Nucleus accumbens (tissue), 56 donors: Measurements from ENCODE around the gene PYY.
"Not testable (repeated sequence)": the region's sequence is repeated elsewhere in the genome, so short reads cannot be mapped to it uniquely, and the experiment has no call there.

Experiments used
- DNase-seq, 56 donors: peaks; one replicate each; lab custom pipeline; 2025; lab: John Stamatoyannopoulos, UW

Gene PYY

DNA sequence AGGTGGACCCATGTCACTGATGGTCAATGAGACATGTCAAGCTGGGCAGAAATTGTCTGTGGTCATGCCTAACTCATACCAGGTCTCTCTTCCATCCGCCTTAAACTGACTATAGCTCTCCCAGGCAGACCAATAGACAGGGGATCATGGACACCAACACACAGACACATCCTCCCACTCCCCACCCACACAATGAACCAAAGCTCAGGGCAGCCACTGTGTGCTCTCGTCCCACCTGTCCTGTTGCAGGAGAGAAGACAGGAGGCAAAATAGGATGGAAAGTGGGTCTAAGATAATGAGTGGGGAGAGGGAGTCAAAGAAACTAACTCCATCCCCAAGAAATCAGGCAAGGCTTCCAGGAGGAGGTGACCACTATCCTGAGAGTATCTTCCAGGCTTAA is 3.2 kb downstream of the PYY start:
- DNase-seq = no peak

DNA sequence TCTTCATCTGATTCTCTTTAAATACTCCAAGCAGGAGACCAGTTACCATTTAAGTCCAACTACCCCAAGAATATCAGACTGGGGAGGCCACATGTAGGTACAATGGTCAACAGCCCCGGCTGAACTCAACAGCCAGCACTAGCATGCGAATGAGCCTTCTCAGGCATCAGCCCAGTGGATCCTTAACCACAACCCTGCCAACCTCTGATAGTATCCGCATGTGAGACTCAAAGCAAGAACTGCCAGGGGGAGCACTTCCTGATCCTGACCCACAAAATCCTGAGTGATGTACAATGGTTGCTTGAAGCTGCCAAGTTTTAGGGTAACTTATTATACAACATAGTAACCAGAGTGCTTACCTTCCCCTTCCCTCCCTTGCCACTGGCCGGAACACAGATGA is 4.0 kb downstream of the PYY start:
- no peak for DNase-seq

DNA sequence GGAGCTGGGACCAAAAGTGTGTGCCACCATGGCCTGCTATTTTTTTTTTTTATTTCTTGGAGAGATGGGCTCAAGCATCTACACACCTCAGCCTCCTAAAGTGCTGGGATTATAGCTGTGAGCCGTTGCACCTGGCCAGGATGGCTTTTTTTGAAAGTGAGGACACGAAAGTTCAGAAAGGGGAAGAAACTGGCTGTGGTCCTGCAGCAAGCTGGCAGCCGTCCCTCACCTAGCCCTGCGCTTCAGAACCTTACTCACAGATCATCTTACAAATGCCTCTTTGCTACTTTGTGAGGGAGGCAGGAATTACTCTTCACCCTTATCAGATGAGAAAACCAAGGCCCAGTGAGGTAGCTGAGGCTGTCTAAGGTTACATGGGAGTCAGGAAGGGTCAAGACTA is 7.0 kb downstream of the PYY start:
- DNase-seq = no peak

DNA sequence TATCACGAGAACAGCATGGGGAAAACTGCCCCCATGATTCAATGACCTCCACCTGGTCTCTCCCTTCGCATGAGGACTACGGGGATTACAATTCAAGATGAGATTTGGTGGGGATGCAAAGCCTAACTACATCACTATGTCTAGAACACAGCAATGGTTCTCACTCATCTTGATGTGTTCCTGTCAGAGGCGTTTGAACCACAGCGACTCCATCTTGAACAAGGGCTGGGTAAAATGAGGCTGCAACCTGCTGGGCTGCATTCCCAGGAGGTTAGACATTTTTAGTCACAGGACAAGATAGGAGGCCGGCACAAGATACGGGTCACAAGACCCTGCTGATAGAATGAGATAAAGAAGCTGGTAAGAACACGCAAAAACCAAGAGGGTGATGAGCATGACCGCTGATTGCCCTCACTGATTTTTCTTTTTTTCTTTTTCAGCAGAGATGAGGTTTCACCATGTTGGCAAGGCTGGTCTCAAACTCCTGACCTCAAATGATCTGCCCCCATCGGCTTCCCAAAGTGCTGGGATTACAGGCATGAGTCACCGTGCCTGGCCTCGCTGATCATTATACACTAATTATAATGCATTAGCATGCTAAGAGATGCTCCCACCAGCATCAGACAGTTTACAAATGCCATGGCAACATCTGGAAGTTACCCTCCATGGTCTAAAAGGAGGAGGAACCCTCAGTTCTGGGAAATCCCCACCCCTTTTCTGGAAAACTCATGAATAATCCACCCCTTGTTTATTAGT is 8.5 kb downstream of the PYY start:
- no peak for DNase-seq

DNA sequence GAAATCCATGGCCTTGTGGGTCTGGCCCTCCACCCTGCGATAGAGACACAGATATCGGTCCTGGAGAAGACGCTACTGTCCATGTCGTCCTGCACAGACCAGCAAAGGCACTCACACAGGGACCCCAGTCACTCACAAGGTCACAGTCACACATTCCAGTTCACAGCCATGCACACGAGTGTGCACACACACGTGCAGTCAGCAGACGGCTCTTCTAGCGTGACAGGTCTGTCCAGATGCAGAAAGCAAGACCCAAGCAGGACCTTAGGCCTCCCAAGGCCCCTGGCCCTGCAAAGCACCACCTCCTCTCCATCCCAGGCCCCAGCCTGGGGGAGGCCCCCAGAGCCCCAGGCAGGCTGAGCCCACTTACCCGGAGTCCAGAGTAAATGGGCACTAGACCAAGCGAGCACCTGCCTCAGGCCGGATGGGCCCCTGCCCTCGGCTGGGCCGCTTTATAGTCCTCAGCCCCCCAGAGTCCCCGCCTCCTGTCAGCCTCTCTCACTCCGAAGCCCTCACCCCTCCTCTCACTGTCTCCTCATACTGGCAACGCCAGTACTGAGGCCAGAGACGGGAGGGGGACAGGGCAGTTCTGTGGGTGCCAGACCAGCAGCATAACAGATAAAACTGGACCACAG is 11.6 kb downstream of the PYY start, which contains the start of gene PPY:
Gene PPY, minus strand, starts transcription at position 426 of the 635 bp plus-strand sequence. CDS start 822 bp downstream, outside the sequence.
- no peak for DNase-seq

DNA sequence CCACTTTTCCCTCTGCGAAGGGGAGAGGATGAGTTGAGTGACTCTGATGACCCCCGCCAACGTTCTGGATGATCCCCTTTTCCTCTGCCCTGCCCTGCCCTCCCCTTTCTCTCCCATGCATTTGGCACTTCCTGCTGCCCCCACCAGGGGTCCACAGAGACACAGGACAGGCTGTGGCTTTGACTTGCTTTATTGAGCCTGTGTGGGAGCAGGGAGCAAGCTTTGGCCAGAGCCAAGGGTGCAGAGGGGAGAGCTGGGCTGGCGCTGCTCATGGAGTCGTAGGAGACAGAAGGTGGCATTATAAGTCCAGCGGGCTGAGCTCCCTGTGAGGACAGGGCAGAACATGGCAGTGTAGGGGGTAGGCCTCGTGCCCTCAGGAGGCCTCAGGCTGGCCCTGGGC is 13.1 kb downstream of the PYY start:
- DNase-seq = peak in 3 of 56 donors; percentile 1 to 6 (median 2)

DNA sequence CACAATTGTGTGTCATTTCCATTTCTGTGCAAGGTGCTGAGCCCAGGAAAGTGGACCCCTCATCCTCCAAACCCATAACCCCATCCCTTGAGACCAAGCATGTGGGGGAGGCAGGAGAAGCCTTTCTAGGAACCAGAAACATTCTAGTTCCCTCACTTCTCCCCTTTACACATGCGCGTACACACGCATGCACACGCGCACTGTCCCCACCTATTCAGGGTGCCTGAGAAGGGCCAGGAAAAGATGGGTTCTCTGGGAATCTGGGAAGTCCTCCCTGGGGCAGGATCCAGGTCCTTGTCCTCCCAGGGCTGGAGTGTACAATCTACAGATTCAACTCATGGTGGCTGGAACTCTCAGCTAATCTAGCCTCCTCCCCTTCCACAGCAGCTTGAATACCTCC is 13.9 kb downstream of the PYY start:
- no peak for DNase-seq

DNA sequence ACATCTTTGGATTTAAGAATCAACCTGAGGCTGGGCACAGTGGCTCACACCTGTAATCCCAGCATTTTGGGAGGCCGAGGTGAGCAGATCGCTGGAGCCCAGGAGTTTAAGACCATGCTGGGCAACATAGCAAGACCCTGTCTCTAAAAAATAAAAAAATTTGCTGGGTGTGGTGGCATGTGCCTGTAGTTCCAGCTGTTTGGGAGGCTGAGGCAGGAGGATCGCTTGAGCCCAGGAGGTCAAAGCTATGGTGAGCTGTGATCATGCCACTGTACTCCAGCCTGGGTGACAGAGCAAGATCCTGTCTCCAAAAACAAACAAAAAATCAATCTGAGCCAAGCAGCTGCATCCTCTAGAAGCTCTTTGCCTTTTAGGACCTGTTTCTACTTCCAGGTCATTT is 14.3 kb downstream of the PYY start:
- not testable (repeated sequence) for DNase-seq

DNA sequence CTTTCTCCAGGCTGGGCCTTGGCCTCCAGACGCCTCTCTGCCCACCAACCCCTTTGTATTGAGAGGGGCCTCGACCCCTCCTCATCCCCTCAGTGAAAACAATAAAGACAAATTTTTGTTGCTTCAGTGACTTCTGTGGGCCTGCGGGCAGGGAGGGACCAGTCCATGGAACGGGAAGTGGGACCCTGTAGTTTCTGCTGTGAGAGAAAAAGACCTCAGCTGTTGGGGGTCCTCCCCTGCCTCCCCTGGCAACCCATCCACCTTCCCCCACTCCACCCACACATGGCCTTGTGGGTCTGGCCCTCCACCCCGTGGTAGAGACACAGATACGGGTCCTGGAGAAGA is 14.9 kb downstream of the PYY start:
- DNase-seq = no peak

DNA sequence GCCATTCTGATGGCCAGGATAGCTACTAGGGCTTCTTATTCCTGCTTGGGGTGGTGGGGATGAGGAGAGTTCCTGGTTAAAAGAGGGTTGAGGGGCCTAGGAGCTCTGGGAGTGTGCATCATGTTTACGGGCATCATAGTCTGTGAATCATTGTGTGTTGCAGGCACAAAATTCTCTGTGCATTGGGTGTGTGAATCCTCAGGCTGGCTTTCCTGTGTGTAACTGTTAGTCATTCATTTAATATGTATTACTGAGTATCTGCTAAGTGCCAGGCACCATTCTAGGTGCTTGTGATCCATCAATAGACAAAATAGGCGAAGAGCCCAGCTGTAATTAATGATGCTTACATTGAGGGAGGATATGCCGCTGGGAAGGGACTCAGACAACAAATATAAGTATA is 17.3 kb downstream of the PYY start:
- no peak for DNase-seq

DNA sequence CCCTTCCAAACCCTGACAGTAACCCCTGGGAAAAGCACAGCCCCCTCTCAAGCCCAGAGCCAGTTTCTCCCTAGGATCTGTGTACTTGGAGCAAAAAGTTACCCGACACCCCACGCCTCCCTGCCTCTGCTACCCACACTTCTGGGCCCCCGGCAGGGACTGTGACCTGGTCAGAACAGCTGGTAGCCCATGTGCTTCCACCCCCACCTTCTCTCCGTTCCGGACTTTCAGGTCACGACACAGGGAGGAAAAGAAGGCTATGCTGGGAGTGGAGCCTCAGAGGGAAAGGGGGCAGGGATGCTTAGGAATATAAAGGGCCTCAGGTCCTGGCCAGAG is 17.8 kb downstream of the PYY start:
- no peak for DNase-seq

DNA sequence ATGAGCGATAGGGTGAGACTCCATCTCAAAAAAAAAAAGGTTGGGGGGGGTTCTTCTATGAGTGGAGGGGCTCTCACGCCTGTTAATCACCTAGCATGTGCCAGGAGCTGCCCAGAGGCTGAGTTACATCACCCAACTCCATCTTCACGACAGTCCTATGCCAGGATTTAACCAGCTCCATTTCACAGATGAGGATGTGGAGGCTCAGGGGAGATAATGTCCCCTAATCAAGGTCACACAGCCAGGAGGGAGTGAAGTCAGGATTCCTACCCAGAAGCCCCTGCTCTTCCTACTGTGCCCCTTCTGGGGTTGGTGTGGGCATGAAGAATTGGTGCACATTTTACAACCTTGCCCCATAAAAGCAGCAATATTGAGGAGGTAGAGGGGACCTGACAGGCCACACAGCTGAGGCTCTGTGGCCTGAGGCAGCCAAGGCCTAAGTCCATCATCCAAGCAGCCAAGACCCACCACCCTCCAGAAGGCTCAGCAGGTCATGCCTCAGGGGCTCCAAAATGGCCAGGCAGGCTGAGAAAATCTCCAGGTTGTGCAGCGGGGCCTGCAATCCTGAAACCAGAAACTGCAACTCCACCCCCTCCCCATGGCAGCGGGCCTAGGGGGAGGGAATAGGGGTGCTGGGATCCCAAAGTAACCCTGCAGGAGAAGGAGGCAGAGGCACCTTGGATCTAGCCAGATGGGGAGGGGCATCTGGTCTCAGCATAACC is 18.4 kb downstream of the PYY start:
- no peak for DNase-seq

DNA sequence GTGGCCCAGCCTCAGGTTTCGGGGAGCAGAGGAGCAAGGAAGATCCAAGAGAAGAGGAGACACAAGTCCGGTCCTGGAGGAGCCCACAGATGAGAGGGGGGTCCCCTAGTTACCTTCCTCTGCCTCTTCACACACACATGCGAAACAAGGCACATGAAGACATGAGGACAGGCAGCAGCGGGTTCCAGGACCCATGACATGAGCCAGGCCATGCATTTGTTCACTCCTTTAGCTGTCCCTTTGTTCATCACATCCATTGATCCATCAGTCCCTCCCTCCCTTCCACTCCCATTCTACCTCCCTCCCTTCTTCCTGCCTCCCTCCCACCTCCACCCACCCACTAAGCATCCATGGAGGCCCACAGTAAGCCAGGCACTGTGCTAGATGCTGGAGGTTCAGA is 20.8 kb downstream of the PYY start:
- no peak for DNase-seq

DNA sequence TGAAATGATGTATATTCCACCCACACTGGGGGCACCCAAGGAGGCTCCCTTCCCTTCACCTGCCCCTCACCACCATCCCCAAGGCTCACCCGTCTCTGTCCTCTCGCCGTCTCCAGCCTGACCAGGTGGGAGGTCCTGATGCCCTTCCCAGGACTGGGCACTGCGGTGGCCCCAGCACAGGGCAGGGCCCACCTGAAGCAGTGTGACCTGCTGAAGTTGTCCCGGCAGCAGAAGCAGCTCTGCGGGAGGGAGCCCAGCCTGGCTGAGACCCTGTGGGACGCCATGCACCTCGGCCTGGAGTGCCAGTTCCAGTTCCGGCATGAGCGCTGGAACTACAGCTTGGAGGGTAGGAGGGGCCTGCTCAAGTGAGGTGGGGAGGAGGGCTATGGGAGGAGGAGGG is 21.4 kb downstream of the PYY start:
- DNase-seq = no peak

DNA sequence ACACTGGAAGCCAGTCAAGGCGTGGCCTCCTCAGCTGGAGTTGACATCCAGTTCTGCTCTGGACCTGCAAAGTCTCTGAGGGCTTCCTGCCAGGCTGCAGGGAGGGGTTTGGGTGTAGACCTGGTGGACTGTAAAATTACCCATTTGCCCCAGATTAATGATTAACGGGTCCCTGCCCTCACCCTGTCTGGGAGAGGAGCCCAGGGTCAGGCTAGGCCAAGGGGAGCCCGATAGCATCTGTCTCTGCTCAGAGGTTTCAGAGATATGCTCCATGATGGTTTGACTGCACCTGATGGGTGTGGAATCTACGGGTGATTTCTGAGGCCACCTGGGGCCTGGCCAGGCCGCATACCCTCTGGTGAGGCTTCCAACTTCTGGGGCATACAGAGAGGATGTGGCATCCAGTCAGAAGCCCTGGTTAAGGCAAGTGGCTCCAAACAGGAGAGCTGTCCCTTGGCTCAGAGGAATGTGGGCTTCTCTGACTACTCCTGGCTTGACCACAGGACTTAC is 22.6 kb downstream of the PYY start:
- DNase-seq = no peak

DNA sequence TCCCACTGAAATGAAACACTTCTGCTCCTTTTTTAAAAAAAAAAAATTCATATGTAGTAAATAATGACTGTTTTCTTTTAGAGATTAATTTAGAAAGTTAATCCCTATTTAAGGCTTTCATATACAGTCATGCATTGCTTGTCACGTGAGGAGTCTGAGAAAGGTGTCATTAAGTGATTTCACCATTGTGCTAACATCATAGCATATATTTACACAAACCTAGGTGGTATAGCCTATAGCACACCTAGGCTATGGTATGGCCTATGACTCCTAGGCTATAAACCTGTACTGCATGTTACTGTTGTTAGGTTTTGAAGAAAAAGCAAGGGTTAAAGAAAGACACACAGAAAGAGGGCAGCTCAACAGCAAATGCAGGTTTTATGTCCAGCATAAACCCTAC is 25.1 kb downstream of the PYY start:
- DNase-seq = no peak

DNA sequence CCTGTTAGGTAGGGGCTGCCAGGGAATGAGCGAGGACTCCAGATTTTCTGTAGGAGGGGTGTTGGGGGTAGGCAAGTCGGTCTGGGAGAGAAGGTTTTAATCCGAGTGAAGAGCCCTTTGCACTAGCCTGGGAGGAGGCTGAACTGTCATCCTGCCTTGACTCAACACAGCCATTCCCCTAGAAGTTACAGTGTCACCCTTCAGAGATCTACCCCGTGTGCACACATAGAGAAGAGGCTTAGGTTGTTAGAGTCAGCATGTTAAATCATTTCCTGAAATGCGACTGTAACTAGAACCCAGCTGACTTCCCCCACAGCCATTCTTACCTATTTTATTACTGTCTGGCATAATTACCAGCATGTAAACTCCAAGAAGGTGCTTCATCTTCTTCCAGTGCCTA is 25.8 kb downstream of the PYY start:
- not testable (repeated sequence) for DNase-seq

DNA sequence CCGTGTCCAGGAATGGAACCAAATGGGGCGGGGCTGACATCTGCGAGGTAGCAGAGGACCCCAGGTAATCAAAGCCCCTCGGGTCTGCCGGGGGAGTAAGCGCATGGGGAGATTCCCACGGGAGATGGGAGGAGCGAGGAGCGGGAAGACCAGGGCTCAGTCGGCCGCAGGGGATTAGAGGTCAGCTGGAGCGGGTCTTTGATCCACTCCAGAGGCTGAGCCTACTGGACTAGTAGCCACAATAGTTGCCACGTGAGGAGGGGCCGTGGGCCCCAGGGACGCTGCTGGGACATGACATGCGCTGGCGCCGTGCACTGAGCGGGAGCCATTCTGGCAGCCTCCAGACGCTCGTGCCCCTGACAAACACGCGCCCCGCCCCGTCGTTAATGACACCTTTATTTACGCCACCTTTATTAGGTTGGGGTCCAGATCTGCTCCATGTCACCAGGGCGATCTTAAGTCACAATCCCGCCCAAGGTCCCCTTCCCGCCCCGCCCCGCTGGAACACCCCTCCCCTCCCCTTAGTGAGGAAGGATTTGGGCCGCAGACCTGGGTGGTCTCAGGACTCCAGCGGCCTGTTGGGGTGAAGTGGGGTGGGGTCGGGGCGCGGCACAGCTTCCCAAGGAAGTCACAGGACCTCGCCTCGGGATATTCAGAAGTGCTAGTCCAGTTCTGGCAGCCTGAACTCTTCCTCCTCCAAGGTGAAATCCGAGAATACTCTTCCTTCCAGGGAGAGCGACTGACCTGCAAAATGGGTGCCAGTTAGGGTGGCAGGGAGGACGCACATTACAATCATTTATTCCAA is 26.5 kb downstream of the PYY start:
- DNase-seq = peak in 2 of 56 donors; percentile 10 to 32

DNA sequence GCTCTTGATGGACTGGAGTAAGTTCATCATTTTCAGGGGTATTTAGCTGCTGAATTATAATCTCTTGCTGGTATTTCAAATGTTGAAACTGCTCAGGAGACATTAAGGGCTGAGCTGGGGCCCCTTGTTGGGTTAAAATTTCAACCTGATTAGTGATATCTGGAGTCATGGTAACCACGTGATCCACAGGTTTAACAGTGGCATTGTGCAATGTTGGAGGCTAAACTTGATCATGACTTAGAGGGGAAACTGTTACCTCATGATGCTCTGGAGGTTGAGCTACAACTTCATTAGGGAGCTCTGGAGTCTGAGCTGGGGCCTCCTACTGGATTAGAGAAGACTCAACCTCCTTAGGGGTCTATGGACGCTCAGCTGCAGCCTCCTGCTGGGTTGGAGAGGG is 29.2 kb downstream of the PYY start:
- no peak for DNase-seq

DNA sequence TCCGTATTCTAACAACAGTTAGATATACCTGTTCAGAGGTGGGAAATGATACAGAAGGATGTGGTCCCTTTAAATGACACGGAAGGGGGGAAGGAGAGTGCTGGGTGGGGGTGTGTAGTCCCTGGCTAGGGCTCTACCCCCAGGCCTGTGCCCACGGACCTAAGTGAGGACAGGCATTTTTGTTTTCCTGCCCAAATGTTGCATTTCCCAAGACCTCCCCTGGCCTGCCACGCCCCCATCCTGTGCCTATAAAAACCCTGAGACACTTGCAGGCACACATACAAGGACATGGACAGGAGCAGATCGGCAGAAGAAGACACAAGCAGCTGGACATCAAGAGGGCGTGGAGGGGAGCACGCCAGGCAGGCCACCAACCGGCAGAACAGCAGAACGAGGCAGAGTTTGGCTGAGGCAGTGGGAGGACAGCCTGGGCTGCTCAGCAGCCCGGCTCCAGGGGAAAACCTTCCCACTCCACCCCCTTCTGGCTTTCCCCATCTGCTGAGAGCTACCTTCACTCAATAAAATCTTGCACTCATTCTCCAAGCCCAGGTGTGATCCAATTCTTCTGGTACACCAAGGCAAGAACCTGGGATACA is 33.1 kb downstream of the PYY start:
- DNase-seq = no peak

DNA sequence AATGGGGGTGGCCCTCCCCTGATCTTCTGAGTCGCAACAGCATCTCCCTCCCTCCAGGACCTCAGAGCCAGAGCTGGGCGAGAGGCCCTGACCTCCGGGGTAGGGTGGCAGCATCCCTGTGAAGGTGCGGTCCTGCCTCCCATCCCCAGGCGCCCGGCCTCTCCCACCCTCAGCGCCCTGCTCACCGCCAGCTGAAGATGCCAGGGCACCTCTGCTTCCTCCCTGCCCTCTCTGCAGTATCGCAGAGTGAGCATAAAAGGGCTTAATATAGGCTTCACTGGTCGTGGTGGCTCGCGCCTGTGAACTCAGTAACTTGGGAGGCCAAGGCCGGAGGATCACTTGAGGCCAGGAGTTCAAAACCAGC is 35.7 kb downstream of the PYY start:
- no peak for DNase-seq
